ENCODE results near the gene IL6ST.
A peak's percentile ranks its signal among the peaks of the same experiment; 100 is the strongest.

The IL6ST gene

GRCh38 chr5:55917402-55918086 is 77.2 kb downstream of the IL6ST start:
- Histone ChIP-seq H3K36me3 (no peaks in the 10 kb centered on the region), H3K4me2 (peak overlapping the region in 2 of 11 experiments; percentile 76 to 80; a peak in 4 of 22 replicates), H3K4me1 (peaks cover 11 to 42% (median 15%) of the 10 kb centered on the region in 10 experiments), H3K27me3 (no peaks in the 10 kb centered on the region), H4K20me1 (no peaks in the 10 kb centered on the region), H3K27ac (no peak overlapping the region), H3K9me3 (replicated peaks in 1 of 11) (no peaks in the 10 kb centered on the region), H3K4me3 (no peak overlapping the region), H3K9ac (no peak overlapping the region)
- no peak for TF ChIP-seq Cebpa-rat (IDR thresholded peaks at IDR 0.05)

- Histone ChIP-seq H3K4me1 (peaks cover 11 to 36% (median 15%) of the 10 kb centered on the region in 10 experiments), H3K4me2 (no peak overlapping the region), H4K20me1 (no peaks in the 10 kb centered on the region), H3K36me3 (no peaks in the 10 kb centered on the region), H3K9me3 (replicated peaks in 1 of 11) (no peaks in the 10 kb centered on the region), H3K4me3 (no peak overlapping the region), H3K9ac (no peak overlapping the region), H3K27ac (no peak overlapping the region), H3K27me3 (no peaks in the 10 kb centered on the region)
- TF ChIP-seq Cebpa-rat (IDR thresholded peaks at IDR 0.05): no peak
These were observed 77.8 kb downstream of the IL6ST start for GRCh38 chr5:55916986-55917385.

DNA sequence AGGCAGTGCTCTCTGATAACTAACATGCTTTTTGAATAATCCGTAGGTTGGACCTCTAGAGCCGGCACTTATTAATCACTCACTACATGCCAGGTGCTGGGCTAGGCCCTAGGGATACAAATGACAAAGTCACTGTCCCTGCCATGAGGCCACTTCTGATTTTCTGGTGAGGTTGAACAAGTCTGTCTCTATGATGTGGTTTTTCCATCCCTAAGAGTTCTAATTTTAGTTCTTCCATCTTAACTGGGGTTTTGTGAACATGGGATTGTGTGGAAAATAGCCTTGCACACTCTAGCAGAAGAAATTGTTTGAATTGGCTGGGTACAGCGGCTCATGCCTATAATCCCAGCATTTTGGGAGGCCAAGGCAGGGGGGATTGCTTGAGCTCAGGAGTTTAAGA is 79.0 kb downstream of the IL6ST start:
- Histone ChIP-seq H3K4me2 (no peak overlapping the region), H3K4me1 (peaks cover 11 to 32% (median 14%) of the 10 kb centered on the region in 10 experiments), H3K36me3 (no peaks in the 10 kb centered on the region), H4K20me1 (no peaks in the 10 kb centered on the region), H3K9ac (no peak overlapping the region), H3K27me3 (no peaks in the 10 kb centered on the region), H3K27ac (no peak overlapping the region), H3K4me3 (no peak overlapping the region), H3K9me3 (replicated peaks in 1 of 11) (no peaks in the 10 kb centered on the region)
- TF ChIP-seq Cebpa-rat (IDR thresholded peaks at IDR 0.05): no peak

- H3K27ac ChIP-seq: no peak overlapping the region
- H3K9me3 ChIP-seq (replicated peaks in 1 of 11): no peaks in the 10 kb centered on the region
- H4K20me1 ChIP-seq: no peaks in the 10 kb centered on the region
- H3K36me3 ChIP-seq: no peaks in the 10 kb centered on the region
- TF ChIP-seq Cebpa-rat (IDR thresholded peaks at IDR 0.05): no peak
- no peak overlapping the region for H3K9ac ChIP-seq
- peaks cover 7 to 27% (median 10%) of the 10 kb centered on the region in 10 experiments for H3K4me1 ChIP-seq
- no peak overlapping the region for H3K4me2 ChIP-seq
- no peaks in the 10 kb centered on the region for H3K27me3 ChIP-seq
- H3K4me3 ChIP-seq: no peak overlapping the region
These were observed 79.8 kb downstream of the IL6ST start for GRCh38 chr5:55914971-55915370.

GRCh38 chr5:55913466-55914413 is 81.0 kb downstream of the IL6ST start:
- Histone ChIP-seq H3K27ac (no peak overlapping the region), H3K9me3 (replicated peaks in 1 of 11) (no peaks in the 10 kb centered on the region), H3K27me3 (no peaks in the 10 kb centered on the region), H3K4me3 (no peak overlapping the region), H3K4me2 (no peak overlapping the region), H4K20me1 (no peaks in the 10 kb centered on the region), H3K9ac (no peak overlapping the region), H3K4me1 (peaks cover 0 to 15% (median 0%) of the 10 kb centered on the region in 10 experiments; a peak in 6 of 20 replicates), H3K36me3 (no peaks in the 10 kb centered on the region)
- no peak for TF ChIP-seq Cebpa-rat (IDR thresholded peaks at IDR 0.05)

DNA sequence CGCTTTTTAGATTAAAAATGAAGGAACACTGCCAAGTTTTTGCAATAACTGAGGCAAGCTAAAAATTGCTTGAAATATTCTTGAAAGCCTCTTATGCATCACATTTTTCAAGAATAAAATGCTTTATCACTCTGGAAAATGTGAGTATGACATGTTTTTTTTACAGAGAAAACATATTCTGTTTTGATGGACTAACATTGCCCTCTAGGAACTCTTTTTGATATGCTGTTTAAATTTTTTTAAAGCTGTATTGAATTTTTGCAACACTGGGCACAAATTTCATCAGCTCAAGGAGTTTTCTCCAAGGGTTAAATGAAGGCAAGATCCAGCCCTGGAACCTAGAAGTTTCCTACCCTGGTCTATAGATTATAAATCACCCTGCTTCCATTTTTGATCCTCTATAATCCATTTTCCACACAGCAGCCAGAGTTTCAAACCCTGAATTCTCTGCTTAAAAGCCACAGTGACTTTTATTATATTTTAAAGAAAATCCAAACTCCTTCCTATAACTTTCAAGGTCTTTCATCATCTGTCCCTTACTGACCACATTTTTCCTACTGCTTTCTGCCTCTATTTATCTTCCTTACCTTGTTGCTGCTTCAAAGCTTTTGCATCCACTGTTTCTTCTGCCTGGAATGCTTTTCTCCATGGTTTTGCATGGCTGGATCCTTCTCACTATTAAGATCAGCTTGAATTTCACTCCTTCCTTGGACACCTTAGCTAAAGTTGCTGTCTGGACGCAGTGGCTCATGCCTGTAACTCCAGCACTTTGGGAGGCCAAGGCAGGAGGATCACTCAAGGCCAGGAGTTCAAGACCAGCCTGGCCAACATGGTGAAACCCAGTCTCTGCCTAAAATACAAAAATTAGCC is 82.7 kb downstream of the IL6ST start:
- Histone ChIP-seq H3K36me3 (no peaks in the 10 kb centered on the region), H3K9ac (no peak overlapping the region), H3K27ac (no peak overlapping the region), H3K4me3 (no peak overlapping the region), H3K4me2 (no peak overlapping the region), H3K9me3 (replicated peaks in 1 of 11) (no peaks in the 10 kb centered on the region), H4K20me1 (no peaks in the 10 kb centered on the region), H3K4me1 (no peaks in the 10 kb centered on the region), H3K27me3 (no peaks in the 10 kb centered on the region)
- no peak for TF ChIP-seq Cebpa-rat (IDR thresholded peaks at IDR 0.05)

DNA sequence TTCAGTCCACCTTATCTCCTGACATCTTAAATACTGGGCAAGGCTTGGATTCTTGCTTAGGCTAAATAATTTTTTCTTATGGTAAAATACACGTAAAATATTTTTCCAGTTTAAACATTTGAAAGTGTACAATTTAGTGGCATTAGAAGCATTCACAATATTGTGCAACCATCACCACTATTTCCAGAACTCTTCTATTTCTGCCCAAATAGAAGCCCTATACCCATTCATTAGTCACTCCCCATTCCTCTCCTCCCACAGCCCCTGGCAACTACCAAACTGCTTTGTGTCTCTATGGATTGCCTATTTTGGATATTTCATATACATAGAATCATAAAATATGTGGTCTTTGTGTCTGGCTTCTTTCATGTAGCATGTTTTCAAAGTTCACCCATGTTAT is 86.0 kb downstream of the IL6ST start:
- Histone ChIP-seq H3K9me3 (replicated peaks in 1 of 11) (no peaks in the 10 kb centered on the region), H3K4me3 (no peak overlapping the region), H3K4me2 (no peak overlapping the region), H4K20me1 (no peaks in the 10 kb centered on the region), H3K27me3 (no peaks in the 10 kb centered on the region), H3K27ac (no peak overlapping the region), H3K4me1 (peaks cover under 1 to 11% (median 6%) of the 10 kb centered on the region in 10 experiments; a peak in 15 of 20 replicates), H3K36me3 (no peaks in the 10 kb centered on the region), H3K9ac (no peak overlapping the region)
- TF ChIP-seq Cebpa-rat (IDR thresholded peaks at IDR 0.05): peak in 1 of 11 experiments; percentile 32; a peak in 1 of 22 replicates

DNA sequence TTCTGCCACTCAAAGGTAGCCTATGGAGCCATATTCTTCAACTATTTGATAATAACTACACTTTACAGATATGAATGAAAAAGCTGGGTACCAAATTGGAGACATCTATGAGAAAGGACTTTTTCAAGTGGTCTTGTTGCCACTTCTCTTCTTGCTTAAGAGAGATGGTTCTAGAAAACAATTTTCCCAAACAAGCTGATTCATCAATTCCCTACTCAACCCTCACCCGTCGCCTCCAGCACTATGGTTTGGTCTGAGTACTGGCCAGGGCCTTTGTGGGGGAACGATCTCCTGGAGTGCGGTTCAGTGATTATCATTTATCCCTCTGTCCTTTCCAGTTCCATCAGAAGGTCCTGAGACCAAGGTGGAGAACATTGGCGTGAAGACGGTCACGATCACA is 86.8 kb downstream of the IL6ST start:
- H3K36me3 ChIP-seq: no peaks in the 10 kb centered on the region
- peaks cover 9 to 20% (median 15%) of the 10 kb centered on the region in 10 experiments for H3K4me1 ChIP-seq
- no peak overlapping the region for H3K4me3 ChIP-seq
- TF ChIP-seq Cebpa-rat (IDR thresholded peaks at IDR 0.05): no peak
- no peaks in the 10 kb centered on the region for H3K27me3 ChIP-seq
- H3K9me3 ChIP-seq (replicated peaks in 1 of 11): no peaks in the 10 kb centered on the region
- no peak overlapping the region for H3K4me2 ChIP-seq
- no peak overlapping the region for H3K27ac ChIP-seq
- no peaks in the 10 kb centered on the region for H4K20me1 ChIP-seq
- H3K9ac ChIP-seq: no peak overlapping the region

GRCh38 chr5:55905251-55905650 is 89.5 kb downstream of the IL6ST start:
- Histone ChIP-seq H3K36me3 (no peaks in the 10 kb centered on the region), H3K9ac (no peak overlapping the region), H3K9me3 (replicated peaks in 1 of 11) (no peaks in the 10 kb centered on the region), H3K27me3 (no peaks in the 10 kb centered on the region), H3K27ac (no peak overlapping the region), H3K4me2 (no peak overlapping the region), H4K20me1 (no peaks in the 10 kb centered on the region), H3K4me3 (no peak overlapping the region), H3K4me1 (peaks cover 12 to 28% (median 17%) of the 10 kb centered on the region in 10 experiments)
- no peak for TF ChIP-seq Cebpa-rat (IDR thresholded peaks at IDR 0.05)
